NB4 (cell line): Measurements from ENCODE around the gene CCL8.

ENCODE experiments used
- DNase-seq: peaks from one replicate; pipeline ENCODE4 v3.0.0; 2010; ENCODE audit warnings: low read depth
- H3K4me3 ChIP-seq: one replicate; pipeline ENCODE4 v1.5.1; 2011; ENCODE audit warnings: mild to moderate bottlenecking, low read depth, low read length, moderate library complexity
- CTCF ChIP-seq: IDR thresholded peaks from one replicate; pipeline ENCODE4 v1.5.1; 2012; ENCODE audit warnings: low read depth, low read length
- MAX ChIP-seq: IDR thresholded peaks from 2 replicates; pipeline ENCODE4 v1.6.1; 2011; ENCODE audit warnings: low read depth, low read length
- MYC ChIP-seq: IDR thresholded peaks from 2 replicates; pipeline ENCODE4 v1.6.1; 2011; ENCODE audit warnings: low read depth, low read length
- POLR2A ChIP-seq: IDR thresholded peaks from 2 replicates; pipeline ENCODE4 v1.6.1; 2011; ENCODE audit warnings: mild to moderate bottlenecking; ENCODE audit not compliant: insufficient read length; ENCODE audit errors: extremely low read depth

The CCL8 gene

GRCh38 chr17:34368196-34368945 is 49.1 kb downstream of the CCL8 start:
- TF ChIP-seq MAX (no peak), POLR2A (no peak), CTCF (no peak), MYC (no peak)
- no peak overlapping the region for H3K4me3 ChIP-seq
- peak; percentile 79 for DNase-seq

GRCh38 chr17:34368946-34369500 is 49.8 kb downstream of the CCL8 start:
- peak; percentile 84 for DNase-seq
- H3K4me3 ChIP-seq = no peak overlapping the region
- TF ChIP-seq MYC (no peak), MAX (no peak), CTCF (no peak), POLR2A (no peak)

- TF ChIP-seq CTCF = no peak
- no peak for TF ChIP-seq POLR2A
- TF ChIP-seq MAX = no peak
- no peak for TF ChIP-seq MYC
- H3K4me3 ChIP-seq = no peak overlapping the region
- no peak for DNase-seq
Measured at GRCh38 chr17:34369571-34369970, 50.3 kb downstream of the CCL8 start.

GRCh38 chr17:34370376-34370996 is 51.3 kb downstream of the CCL8 start:
- H3K4me3 ChIP-seq = no peak overlapping the region
- no peak for DNase-seq
- TF ChIP-seq POLR2A = no peak
- no peak for TF ChIP-seq MYC
- TF ChIP-seq CTCF = no peak
- no peak for TF ChIP-seq MAX

- peak; percentile 62 for DNase-seq
- TF ChIP-seq POLR2A = no peak
- no peak for TF ChIP-seq MYC
- TF ChIP-seq CTCF = no peak
- TF ChIP-seq MAX = no peak
- H3K4me3 ChIP-seq = no peak overlapping the region
Measured at GRCh38 chr17:34370997-34371395, 51.8 kb downstream of the CCL8 start.
